GM10266 (cell line): ENCODE results near the gene FADS2.

Experiments
- DNase-seq: peaks from one replicate; pipeline ENCODE4 v3.0.0; 2012; ENCODE audit errors: extremely low spot score
- TF ChIP-seq, protein P1 (sequence below): IDR thresholded peaks from 2 replicates; pipeline ENCODE4 v1.5.1; 2012; ENCODE audit warnings: mild to moderate bottlenecking, low read depth; ENCODE audit not compliant: control insufficient read depth, insufficient read depth; ENCODE audit errors: missing control alignments

FADS2 gene

GRCh38 chr11:61827571-61828378 lies at the start of gene FADS2:
Gene FADS2, plus strand, starts transcription at chr11:61828300. Its CDS starts 91 bp downstream, at chr11:61828391.
- peak; percentile 96 for DNase-seq
- TF ChIP-seq, protein P1, sequence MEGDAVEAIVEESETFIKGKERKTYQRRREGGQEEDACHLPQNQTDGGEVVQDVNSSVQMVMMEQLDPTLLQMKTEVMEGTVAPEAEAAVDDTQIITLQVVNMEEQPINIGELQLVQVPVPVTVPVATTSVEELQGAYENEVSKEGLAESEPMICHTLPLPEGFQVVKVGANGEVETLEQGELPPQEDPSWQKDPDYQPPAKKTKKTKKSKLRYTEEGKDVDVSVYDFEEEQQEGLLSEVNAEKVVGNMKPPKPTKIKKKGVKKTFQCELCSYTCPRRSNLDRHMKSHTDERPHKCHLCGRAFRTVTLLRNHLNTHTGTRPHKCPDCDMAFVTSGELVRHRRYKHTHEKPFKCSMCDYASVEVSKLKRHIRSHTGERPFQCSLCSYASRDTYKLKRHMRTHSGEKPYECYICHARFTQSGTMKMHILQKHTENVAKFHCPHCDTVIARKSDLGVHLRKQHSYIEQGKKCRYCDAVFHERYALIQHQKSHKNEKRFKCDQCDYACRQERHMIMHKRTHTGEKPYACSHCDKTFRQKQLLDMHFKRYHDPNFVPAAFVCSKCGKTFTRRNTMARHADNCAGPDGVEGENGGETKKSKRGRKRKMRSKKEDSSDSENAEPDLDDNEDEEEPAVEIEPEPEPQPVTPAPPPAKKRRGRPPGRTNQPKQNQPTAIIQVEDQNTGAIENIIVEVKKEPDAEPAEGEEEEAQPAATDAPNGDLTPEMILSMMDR: no peak

DNA sequence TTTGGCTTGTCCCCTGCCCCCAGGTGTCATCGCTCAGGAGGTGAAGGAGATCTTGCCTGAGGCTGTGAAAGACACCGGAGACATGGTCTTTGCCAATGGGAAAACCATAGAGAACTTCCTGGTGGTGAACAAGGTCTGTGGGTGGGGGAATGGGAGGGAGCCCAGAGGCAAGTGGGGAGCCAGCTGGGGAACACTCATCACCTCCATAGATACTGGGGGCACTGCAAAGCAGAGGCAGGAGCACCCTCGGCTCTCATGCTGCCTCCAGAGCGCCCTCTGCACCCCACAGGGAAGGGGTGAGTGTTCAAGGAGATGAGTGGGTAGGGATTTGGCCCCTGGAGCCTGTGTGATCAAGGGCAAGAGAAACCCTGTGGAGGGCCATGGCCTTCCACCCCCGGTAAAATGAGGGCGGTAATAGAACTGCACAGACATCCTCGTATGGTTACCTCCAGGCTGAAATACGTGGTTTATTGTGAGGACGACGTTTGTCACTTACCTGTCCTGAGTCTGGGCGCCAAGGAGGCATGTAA lies 49.7 kb upstream of the FADS2 start:
- TF ChIP-seq, protein P1: no peak
- no peak for DNase-seq

DNA sequence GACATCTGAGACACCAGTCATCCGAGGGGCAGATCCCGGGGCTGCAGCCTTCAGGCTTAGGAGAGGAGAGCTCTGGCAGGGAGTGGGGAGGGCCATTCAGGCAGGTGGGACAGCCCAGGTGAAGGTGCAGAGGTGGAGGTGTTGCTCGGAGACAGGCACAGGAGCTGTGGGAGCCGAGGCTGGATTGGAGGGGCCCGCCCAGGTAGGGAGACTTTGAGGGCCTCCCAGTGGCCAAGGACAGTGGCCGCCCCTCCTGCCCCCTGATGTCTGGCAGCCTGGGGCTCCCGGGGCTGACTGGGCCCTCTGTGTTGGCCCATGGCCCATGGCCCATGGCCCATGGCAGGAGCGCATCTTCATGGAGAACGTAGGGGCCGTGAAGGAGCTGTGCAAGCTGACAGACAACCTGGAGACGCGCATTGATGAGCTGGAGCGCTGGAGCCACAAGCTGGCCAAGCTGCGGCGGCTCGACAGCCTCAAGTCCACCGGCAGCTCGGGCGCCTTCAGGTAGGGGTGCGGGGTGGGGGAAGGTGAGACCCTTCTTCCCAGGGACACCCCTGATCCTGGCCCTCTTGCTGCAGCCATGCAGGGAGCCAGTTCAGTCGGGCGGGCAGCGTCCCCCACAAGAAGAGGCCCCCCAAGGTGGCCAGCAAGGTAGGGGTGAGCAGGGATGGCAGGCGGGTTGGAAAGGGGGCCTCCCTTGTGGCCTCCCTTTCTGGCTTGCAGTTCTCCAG lies 49.0 kb upstream of the FADS2 start:
- TF ChIP-seq, protein P1: no peak
- no peak for DNase-seq

- TF ChIP-seq, protein P1: no peak
- no peak for DNase-seq
Observed at GRCh38 chr11:61779666-61780525, 48.2 kb upstream of the FADS2 start.

DNA sequence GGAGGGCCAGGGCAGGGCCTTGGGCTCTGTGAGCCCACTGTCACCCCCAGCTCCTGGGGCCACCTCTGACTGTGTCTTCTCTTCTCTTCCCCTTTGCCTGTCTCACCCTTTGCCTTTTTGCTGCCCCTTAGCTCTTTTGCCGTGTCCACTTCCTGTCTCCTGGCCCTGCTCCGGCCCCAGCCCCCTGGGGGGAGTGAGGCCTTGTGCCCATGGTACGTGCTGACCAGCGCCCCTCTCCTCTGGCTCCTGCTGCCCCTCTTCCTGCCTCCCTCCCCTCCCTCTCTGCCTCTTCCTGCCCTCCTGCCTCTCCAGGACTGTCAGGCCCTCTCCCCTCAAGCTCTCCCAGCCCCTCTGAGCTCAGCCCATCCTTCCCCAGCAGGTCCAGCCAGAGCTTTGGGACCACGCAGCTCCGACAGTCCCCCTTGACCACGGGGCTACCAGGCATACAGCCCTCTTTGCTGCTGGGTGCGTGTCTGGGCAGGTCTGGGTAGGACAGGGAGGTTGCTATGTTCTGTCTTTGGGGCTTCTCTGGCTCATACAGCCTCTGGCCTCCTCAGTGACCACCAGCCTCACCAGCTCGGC lies 47.4 kb upstream of the FADS2 start:
- no peak for DNase-seq
- TF ChIP-seq, protein P1: no peak

DNA sequence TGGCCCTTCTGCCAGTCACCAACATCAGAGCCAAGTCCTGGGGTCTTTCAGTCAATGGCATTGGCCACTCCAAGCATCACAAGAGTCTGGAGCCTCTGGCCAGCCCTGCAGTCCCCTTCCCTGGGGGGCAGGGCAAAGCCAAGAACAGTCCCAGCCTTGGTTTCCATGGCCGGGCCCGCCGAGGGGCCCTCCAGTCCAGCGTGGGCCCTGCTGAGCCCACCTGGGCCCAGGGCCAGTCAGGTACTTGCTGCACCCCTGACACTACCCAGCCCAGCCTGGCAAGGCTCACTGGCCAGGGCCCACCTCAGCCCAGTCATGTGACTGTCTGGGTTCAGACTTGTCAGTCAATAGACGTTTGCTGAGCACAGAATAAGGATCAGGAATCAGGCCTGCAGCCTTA lies 46.5 kb upstream of the FADS2 start:
- TF ChIP-seq, protein P1: no peak
- DNase-seq: no peak
